Measurements from ENCODE around the gene COX18.

Gene COX18

DNA sequence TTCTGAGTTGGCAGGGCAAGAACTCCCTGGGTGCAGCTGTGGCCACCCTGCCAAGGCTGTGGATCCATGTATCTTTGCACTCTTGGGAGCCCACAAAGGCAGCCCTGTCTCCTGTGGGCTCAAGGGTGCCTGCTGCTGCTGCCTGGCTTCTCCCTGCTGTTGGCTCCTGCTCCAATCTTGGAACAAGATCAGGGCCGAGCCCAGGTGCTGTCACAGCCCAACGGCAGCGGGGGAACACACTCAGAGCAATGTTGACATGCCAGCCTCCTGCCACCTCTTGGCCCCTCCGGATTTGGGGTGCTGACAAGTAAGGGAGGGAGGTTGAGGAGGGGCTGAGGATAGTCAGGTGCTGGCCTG lies 57.9 kb downstream of the COX18 start:
- ATAC-seq (ENCODE audit: low read depth) (no peak), DNase-seq (ENCODE audit: low spot score) (no peak)
- Histone ChIP-seq H3K27ac (ENCODE audit: poor library complexity, severe bottlenecking) (no peak overlapping the region), H3K4me1 (ENCODE audit: insufficient read depth, poor library complexity, severe bottlenecking) (no peaks in the 10 kb centered on the region), H3K36me3 (ENCODE audit: low read depth) (no peaks in the 10 kb centered on the region), H3K4me3 (ENCODE audit: severe bottlenecking) (no peak overlapping the region), H3K9me3 (ENCODE audit: severe bottlenecking) (no peaks in the 10 kb centered on the region), H3K27me3 (ENCODE audit: insufficient read depth, poor library complexity, severe bottlenecking) (no peaks in the 10 kb centered on the region)
- TF ChIP-seq CTCF (IDR thresholded peaks at IDR 0.05; ENCODE audit: poor library complexity, severe bottlenecking): no peak

DNA sequence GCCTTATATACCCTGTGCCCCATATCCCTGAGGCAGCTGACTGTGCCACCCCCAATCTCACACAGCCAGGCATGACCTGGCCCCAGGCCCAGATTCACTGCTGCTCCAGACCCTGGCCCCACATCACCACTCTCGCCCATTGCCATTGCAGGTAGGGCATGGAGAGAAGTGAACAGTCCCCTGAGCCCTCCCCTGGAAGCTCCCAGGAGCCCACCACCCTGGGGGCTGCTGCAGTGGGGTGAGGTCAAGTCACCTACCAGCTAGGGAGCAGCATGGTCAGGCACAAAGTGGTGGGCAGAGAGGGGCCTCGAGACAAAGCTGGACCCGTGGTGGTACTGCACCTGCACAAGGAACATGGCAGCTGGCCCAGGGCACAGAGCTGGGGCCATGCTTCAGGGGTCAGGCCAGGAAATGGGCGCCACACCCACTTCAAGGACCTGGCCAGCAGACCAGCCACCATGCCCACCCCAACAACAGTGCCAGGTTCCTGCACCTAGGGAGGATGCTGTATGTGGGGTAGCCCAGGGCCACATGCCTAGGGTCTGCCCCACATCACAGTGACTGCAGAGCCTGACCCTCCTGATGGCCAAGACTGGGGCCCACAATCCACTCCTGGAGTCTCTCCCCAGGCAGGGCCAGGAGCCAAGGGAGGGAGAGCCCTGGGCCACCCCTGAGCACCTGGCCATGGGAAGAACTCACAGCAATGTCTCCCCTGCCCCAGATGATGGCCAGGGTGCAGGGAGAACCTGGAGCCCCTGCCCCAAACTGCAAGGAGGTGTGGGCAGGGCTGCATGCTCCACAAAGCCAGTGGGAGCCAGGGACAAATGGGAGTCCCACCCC lies 58.5 kb downstream of the COX18 start:
- ATAC-seq (ENCODE audit: low read depth) (no peak), DNase-seq (ENCODE audit: low spot score) (no peak)
- no peak overlapping the region for H3K27ac ChIP-seq (ENCODE audit: poor library complexity, severe bottlenecking)
- TF ChIP-seq CTCF (IDR thresholded peaks at IDR 0.05; ENCODE audit: poor library complexity, severe bottlenecking): no peak
- H3K4me1 ChIP-seq (ENCODE audit: insufficient read depth, poor library complexity, severe bottlenecking): no peaks in the 10 kb centered on the region
- H3K36me3 ChIP-seq (ENCODE audit: low read depth): no peaks in the 10 kb centered on the region
- H3K27me3 ChIP-seq (ENCODE audit: insufficient read depth, poor library complexity, severe bottlenecking): no peaks in the 10 kb centered on the region
- H3K9me3 ChIP-seq (ENCODE audit: severe bottlenecking): no peaks in the 10 kb centered on the region
- no peak overlapping the region for H3K4me3 ChIP-seq (ENCODE audit: severe bottlenecking)

GRCh38 chr4:73007526-73008100 lies 61.9 kb downstream of the COX18 start:
- TF ChIP-seq CTCF (IDR thresholded peaks at IDR 0.05; ENCODE audit: poor library complexity, severe bottlenecking): no peak
- H3K4me1 ChIP-seq (ENCODE audit: insufficient read depth, poor library complexity, severe bottlenecking): no peaks in the 10 kb centered on the region
- H3K9me3 ChIP-seq (ENCODE audit: severe bottlenecking): no peaks in the 10 kb centered on the region
- no peaks in the 10 kb centered on the region for H3K27me3 ChIP-seq (ENCODE audit: insufficient read depth, poor library complexity, severe bottlenecking)
- H3K4me3 ChIP-seq (ENCODE audit: severe bottlenecking): no peak overlapping the region
- H3K27ac ChIP-seq (ENCODE audit: poor library complexity, severe bottlenecking): no peak overlapping the region
- DNase-seq (ENCODE audit: low spot score) (no peak), ATAC-seq (ENCODE audit: low read depth) (no peak)
- no peaks in the 10 kb centered on the region for H3K36me3 ChIP-seq (ENCODE audit: low read depth)

DNA sequence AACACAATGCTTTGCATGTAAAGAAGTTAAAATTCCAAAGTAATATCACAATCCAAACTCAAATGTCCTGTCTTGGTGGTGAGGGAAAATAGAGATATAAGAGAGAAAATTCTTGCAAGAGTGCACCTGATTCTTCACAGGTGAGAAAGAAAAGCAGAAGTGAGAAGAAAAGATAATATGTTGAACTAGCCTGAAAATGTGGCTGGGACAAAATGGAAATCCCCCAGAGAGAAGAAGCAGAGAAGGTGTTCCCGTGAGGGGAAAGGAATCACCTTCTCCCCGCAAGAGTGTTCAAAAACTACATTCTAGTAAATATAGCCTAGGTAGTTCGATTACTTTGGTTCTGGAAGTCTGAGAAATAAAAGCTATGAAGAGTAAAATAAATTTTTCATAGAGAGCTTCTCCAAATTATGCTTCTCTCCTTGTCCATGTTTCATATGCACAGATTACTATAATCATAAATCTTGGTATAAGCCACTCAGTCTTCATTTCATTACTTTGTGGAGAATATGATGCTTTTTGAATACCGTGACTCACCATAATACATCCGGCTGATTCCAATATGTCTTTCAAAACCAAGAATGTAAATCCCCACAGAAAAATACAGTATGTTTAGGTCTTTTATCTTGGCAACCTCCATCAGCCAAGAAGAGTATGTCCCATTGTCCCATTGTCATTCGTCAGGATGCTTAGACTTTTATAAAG lies 63.1 kb downstream of the COX18 start:
- Histone ChIP-seq H3K36me3 (ENCODE audit: low read depth) (no peaks in the 10 kb centered on the region), H3K4me1 (ENCODE audit: insufficient read depth, poor library complexity, severe bottlenecking) (no peaks in the 10 kb centered on the region), H3K4me3 (ENCODE audit: severe bottlenecking) (no peak overlapping the region), H3K27me3 (ENCODE audit: insufficient read depth, poor library complexity, severe bottlenecking) (no peaks in the 10 kb centered on the region), H3K27ac (ENCODE audit: poor library complexity, severe bottlenecking) (no peak overlapping the region), H3K9me3 (ENCODE audit: severe bottlenecking) (no peaks in the 10 kb centered on the region)
- ATAC-seq (ENCODE audit: low read depth): no peak
- DNase-seq (ENCODE audit: low spot score): no peak
- no peak for TF ChIP-seq CTCF (IDR thresholded peaks at IDR 0.05; ENCODE audit: poor library complexity, severe bottlenecking)

Data from RWPE2 (cell line).